ENCODE results near the gene RIMKLB.

DNA sequence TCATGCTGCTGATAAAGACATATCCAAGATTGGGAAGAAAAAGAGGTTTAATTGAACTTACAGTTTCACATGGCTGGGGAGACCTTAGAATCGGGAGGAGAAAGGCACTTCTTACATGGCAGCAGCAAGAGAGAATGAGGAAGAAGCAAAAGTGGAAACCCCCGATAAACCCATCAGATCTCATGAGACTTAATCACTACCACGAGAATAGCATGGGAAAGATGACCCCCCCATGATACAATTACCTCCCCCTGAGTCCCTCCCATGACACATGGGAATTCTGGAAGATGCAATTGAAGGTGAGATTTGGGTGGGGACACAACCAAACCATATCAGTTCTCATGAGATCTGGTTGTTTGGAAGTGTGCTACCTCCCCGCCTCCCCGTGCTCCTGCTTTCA lies 25.4 kb upstream of the RIMKLB start:
- no peak for TF ChIP-seq EZH2 (IDR thresholded peaks at IDR 0.05; ENCODE audit: low read length, missing control alignments)
- TF ChIP-seq, protein P1, sequence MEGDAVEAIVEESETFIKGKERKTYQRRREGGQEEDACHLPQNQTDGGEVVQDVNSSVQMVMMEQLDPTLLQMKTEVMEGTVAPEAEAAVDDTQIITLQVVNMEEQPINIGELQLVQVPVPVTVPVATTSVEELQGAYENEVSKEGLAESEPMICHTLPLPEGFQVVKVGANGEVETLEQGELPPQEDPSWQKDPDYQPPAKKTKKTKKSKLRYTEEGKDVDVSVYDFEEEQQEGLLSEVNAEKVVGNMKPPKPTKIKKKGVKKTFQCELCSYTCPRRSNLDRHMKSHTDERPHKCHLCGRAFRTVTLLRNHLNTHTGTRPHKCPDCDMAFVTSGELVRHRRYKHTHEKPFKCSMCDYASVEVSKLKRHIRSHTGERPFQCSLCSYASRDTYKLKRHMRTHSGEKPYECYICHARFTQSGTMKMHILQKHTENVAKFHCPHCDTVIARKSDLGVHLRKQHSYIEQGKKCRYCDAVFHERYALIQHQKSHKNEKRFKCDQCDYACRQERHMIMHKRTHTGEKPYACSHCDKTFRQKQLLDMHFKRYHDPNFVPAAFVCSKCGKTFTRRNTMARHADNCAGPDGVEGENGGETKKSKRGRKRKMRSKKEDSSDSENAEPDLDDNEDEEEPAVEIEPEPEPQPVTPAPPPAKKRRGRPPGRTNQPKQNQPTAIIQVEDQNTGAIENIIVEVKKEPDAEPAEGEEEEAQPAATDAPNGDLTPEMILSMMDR (conservative IDR thresholded peaks at IDR 0.05 in 1 of 2, IDR thresholded peaks at IDR 0.05 in 1 of 2; ENCODE audit: low read depth in 1 of 2, low read length in 2 of 2) = no peak

All from fibroblast of lung (primary cell).